ENCODE measurements around the gene XRN2.
"Not testable (repeated sequence)": the region's sequence is repeated elsewhere in the genome, so short reads cannot be mapped to it uniquely, and the experiment has no call there.

DNA sequence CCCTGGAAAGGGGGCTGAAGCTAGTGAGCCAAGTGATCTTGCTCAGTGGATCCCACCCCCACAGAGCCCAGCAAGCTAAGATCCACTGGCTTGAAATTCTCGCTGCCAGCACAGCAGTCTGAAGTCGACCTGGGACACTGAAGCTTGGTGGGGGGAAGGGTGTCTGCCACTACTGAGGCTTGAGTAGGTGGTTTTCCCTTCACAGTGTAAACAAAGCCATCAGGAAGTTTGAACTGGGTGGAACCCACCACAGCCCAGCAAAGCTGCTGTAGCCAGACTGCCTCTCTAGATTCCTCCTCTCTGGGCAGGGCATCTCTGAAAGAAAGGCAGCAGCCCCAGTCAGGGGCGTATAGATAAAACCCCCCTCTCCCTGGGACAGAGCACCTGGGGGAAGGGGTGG is 110.9 kb downstream of the XRN2 start:
- TF ChIP-seq, protein P1, sequence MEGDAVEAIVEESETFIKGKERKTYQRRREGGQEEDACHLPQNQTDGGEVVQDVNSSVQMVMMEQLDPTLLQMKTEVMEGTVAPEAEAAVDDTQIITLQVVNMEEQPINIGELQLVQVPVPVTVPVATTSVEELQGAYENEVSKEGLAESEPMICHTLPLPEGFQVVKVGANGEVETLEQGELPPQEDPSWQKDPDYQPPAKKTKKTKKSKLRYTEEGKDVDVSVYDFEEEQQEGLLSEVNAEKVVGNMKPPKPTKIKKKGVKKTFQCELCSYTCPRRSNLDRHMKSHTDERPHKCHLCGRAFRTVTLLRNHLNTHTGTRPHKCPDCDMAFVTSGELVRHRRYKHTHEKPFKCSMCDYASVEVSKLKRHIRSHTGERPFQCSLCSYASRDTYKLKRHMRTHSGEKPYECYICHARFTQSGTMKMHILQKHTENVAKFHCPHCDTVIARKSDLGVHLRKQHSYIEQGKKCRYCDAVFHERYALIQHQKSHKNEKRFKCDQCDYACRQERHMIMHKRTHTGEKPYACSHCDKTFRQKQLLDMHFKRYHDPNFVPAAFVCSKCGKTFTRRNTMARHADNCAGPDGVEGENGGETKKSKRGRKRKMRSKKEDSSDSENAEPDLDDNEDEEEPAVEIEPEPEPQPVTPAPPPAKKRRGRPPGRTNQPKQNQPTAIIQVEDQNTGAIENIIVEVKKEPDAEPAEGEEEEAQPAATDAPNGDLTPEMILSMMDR (IDR thresholded peaks at IDR 0.05) = not testable (repeated sequence)
- TF ChIP-seq, protein P2, sequence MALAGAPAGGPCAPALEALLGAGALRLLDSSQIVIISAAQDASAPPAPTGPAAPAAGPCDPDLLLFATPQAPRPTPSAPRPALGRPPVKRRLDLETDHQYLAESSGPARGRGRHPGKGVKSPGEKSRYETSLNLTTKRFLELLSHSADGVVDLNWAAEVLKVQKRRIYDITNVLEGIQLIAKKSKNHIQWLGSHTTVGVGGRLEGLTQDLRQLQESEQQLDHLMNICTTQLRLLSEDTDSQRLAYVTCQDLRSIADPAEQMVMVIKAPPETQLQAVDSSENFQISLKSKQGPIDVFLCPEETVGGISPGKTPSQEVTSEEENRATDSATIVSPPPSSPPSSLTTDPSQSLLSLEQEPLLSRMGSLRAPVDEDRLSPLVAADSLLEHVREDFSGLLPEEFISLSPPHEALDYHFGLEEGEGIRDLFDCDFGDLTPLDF (CRISPR knock-in tag; IDR thresholded peaks at IDR 0.05) = not testable (repeated sequence)
- TF ChIP-seq, protein P3, sequence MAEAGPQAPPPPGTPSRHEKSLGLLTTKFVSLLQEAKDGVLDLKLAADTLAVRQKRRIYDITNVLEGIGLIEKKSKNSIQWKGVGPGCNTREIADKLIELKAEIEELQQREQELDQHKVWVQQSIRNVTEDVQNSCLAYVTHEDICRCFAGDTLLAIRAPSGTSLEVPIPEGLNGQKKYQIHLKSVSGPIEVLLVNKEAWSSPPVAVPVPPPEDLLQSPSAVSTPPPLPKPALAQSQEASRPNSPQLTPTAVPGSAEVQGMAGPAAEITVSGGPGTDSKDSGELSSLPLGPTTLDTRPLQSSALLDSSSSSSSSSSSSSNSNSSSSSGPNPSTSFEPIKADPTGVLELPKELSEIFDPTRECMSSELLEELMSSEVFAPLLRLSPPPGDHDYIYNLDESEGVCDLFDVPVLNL (CRISPR knock-in tag; IDR thresholded peaks at IDR 0.05; ENCODE audit: borderline replicate concordance, low read depth) = not testable (repeated sequence)
- TF ChIP-seq, protein P4, sequence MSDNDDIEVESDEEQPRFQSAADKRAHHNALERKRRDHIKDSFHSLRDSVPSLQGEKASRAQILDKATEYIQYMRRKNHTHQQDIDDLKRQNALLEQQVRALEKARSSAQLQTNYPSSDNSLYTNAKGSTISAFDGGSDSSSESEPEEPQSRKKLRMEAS (CRISPR knock-in tag; IDR thresholded peaks at IDR 0.05) = not testable (repeated sequence)
